BLaER1 treated with 17β-estradiol and CSF1 and Interleukin-3, amounts not matched to agents 10 nM and 100 nM (cell line): ENCODE results near the gene MGAT1.

Source experiments
- H3K27ac ChIP-seq, 11 experiments: shearing (Covaris generic); formaldehyde crosslinking; 2 replicates each; pipeline ENCODE4 v1.8.1; 2022
- H3K27me3 ChIP-seq, 11 experiments: shearing (Covaris generic); formaldehyde crosslinking; 2 replicates each; pipeline ENCODE4 v1.8.1; 2022
- H3K36me3 ChIP-seq, 11 experiments: shearing (Covaris generic); formaldehyde crosslinking; 2 replicates each; pipeline ENCODE4 v1.8.1; 2022
- H3K4me1 ChIP-seq, 10 experiments: shearing (Covaris generic); formaldehyde crosslinking; 2 replicates each; pipeline ENCODE4 v1.8.1; 2022
- H3K4me2 ChIP-seq, 11 experiments: shearing (Covaris generic); formaldehyde crosslinking; 2 replicates each; pipeline ENCODE4 v1.8.1; 2022
- H3K4me3 ChIP-seq, 10 experiments: shearing (Covaris generic); formaldehyde crosslinking; 2 replicates each; pipeline ENCODE4 v1.8.1; 2022
- H3K9ac ChIP-seq, 11 experiments: shearing (Covaris generic); formaldehyde crosslinking; 2 replicates each; pipeline ENCODE4 v1.8.1; 2022
- H3K9me3 ChIP-seq, 11 experiments: shearing (Covaris generic); formaldehyde crosslinking; replicated peaks in 1 of 11; 2 replicates each; pipeline ENCODE4 v1.8.1; 2022
- H4K20me1 ChIP-seq, 11 experiments: shearing (Covaris generic); formaldehyde crosslinking; 2 replicates each; pipeline ENCODE4 v1.8.1; 2022
- Cebpa-rat ChIP-seq, 11 experiments: shearing (Covaris generic); IDR thresholded peaks; 2 replicates each; pipeline ENCODE4 v1.8.1; 2022

Gene MGAT1

GRCh38 chr5:180802325-180803180 lies at the start of gene MGAT1:
Gene MGAT1 (minus strand): TSS chr5:180802806. CDS start chr5:180792971, 9,835 bp downstream.
- Histone ChIP-seq H3K27me3 (no peaks in the 10 kb centered on the region), H4K20me1 (peaks cover 45 to 74% (median 50%) of the 10 kb centered on the region in 11 experiments), H3K4me3 (peak within 1 kb of the TSS; percentile 88 to 96 (median 94)), H3K9ac (peak within 1 kb of the TSS; percentile 97 to 100 (median 99)), H3K4me1 (peaks cover 73 to 89% (median 82%) of the 10 kb centered on the region in 10 experiments), H3K36me3 (peaks cover 24 to 63% (median 38%) of the 10 kb centered on the region in 11 experiments; a peak in 21 of 22 replicates), H3K9me3 (no peaks in the 10 kb centered on the region), H3K27ac (peak within 1 kb of the TSS; percentile 91 to 100 (median 99)), H3K4me2 (peak within 1 kb of the TSS; percentile 92 to 99 (median 98))
- TF ChIP-seq Cebpa-rat (IDR thresholded peaks at IDR 0.05), result peak in 9 of 11 experiments; percentile 23 to 87 (median 76); a peak in 14 of 22 replicates

DNA sequence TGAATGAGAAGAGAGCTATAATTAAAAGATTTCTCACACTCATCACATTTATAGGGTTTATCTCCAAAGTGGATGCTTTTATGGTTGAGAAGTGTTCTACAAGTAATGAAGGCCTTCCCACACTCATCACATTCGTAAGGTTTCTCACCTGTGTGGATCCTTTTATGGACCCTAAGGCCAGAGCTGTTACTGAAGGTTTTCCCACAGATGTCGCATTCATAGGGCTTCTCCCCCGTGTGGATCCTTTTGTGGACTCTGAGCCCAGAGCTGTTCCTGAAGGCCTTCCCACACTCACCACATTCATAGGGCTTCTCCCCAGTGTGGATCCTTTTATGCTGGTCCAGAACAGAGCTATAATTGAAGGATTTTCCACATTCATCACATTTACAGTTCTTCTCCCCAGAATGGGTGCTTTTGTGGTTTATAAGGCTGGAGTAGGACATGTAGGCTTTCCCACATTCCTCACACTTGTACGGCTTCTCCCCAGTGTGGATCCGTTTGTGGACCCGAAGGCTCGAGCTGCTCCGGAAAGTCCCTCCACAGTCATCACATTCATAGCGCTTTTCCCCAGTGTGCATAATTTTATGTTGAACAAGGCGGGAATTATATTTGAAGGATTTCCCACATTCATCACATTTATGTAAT lies 48.0 kb upstream of the MGAT1 start:
- H3K4me1 ChIP-seq, result peaks cover 0 to 14% (median 0%) of the 10 kb centered on the region in 10 experiments; a peak in 2 of 20 replicates
- H3K4me2 ChIP-seq, result no peak overlapping the region
- H3K9me3 ChIP-seq, result peaks cover 43 to 69% (median 49%) of the 10 kb centered on the region in 11 experiments
- H3K27me3 ChIP-seq, result no peaks in the 10 kb centered on the region; a peak in 1 of 22 replicates
- H3K36me3 ChIP-seq, result peaks cover 53 to 87% (median 75%) of the 10 kb centered on the region in 11 experiments
- TF ChIP-seq Cebpa-rat (IDR thresholded peaks at IDR 0.05), result no peak
- peak overlapping the region; percentile 7 to 56 (median 34); a peak in 15 of 20 replicates for H3K4me3 ChIP-seq
- no peak overlapping the region for H3K9ac ChIP-seq
- H4K20me1 ChIP-seq, result no peaks in the 10 kb centered on the region
- H3K27ac ChIP-seq, result no peak overlapping the region

DNA sequence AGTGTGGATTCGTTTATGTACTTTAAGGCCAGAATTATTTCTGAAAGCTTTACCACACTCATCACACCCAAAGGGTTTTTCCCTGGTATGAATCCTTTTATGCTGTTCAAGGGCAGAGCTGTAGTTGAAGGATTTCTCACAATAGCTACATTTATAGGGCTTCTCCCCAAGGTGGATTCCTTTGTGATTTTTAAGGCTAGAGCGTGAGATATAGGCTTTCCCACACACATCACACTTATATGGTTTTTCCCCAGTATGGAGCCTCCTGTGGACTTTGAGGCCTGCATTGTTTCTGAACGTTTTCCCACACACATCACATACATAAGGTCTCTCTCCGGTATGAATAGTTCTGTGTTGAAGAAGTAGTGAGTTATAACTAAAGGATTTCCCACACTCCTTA lies 47.2 kb upstream of the MGAT1 start:
- H3K4me3 ChIP-seq, result peak overlapping the region in 9 of 10 experiments; percentile 12 to 56 (median 35); a peak in 9 of 20 replicates

GRCh38 chr5:180848878-180849277 lies 46.3 kb upstream of the MGAT1 start:
- Histone ChIP-seq H3K9ac (no peak overlapping the region), H3K27ac (no peak overlapping the region), H3K4me3 (0 out of 20 replicates have a peak overlapping the region, but pooled peaks of 1 of the 10 experiments have one; percentile 22), H3K9me3 (peaks cover 43 to 69% (median 49%) of the 10 kb centered on the region in 11 experiments), H3K4me1 (peaks cover 0 to 14% (median 0%) of the 10 kb centered on the region in 10 experiments; a peak in 2 of 20 replicates), H3K4me2 (no peak overlapping the region), H3K27me3 (no peaks in the 10 kb centered on the region; a peak in 1 of 22 replicates), H4K20me1 (no peaks in the 10 kb centered on the region), H3K36me3 (peaks cover 48 to 79% (median 64%) of the 10 kb centered on the region in 11 experiments)
- no peak for TF ChIP-seq Cebpa-rat (IDR thresholded peaks at IDR 0.05)

More for the DNA sequence above, 47.2 kb upstream of the MGAT1 start:
- Histone ChIP-seq H3K27ac (no peak overlapping the region), H3K9me3 (peaks cover 43 to 69% (median 49%) of the 10 kb centered on the region in 11 experiments), H3K4me2 (no peak overlapping the region), H3K36me3 (peaks cover 53 to 83% (median 69%) of the 10 kb centered on the region in 11 experiments), H3K4me1 (peaks cover 0 to 14% (median 0%) of the 10 kb centered on the region in 10 experiments; a peak in 2 of 20 replicates), H4K20me1 (no peaks in the 10 kb centered on the region), H3K27me3 (no peaks in the 10 kb centered on the region; a peak in 1 of 22 replicates), H3K9ac (no peak overlapping the region)
- TF ChIP-seq Cebpa-rat (IDR thresholded peaks at IDR 0.05), result no peak

DNA sequence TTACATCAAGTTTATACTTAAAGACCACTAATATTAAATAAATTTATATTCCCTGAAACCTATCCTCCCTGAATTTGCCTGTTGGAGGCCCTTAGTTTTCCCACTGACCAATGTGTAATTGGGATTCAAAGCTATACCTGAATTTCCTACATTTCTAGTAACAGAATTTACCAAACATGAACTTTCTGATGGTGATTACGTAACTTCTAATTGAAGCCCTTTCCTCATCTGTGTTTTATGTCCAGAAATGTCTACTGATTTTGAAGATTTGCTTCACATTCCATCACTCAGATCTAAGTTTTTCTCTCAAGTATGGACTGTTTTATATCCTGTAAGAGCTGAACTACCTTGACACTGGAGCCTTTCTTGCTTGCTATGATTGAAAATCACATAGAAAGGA lies 45.7 kb upstream of the MGAT1 start:
- H3K27ac ChIP-seq, result no peak overlapping the region
- H3K4me1 ChIP-seq, result peaks cover 0 to 8% (median 0%) of the 10 kb centered on the region in 10 experiments; a peak in 2 of 20 replicates
- no peak overlapping the region for H3K9ac ChIP-seq
- no peak overlapping the region for H3K4me2 ChIP-seq
- peaks cover 48 to 79% (median 63%) of the 10 kb centered on the region in 11 experiments for H3K36me3 ChIP-seq
- H4K20me1 ChIP-seq, result no peaks in the 10 kb centered on the region
- 0 out of 20 replicates have a peak overlapping the region, but pooled peaks of 1 of the 10 experiments have one; percentile 22 for H3K4me3 ChIP-seq
- peak in 2 of 11 experiments; percentile 53 to 63; a peak in 5 of 22 replicates for TF ChIP-seq Cebpa-rat (IDR thresholded peaks at IDR 0.05)
- H3K9me3 ChIP-seq, result peaks cover 43 to 69% (median 49%) of the 10 kb centered on the region in 11 experiments
- H3K27me3 ChIP-seq, result no peaks in the 10 kb centered on the region; a peak in 1 of 22 replicates

DNA sequence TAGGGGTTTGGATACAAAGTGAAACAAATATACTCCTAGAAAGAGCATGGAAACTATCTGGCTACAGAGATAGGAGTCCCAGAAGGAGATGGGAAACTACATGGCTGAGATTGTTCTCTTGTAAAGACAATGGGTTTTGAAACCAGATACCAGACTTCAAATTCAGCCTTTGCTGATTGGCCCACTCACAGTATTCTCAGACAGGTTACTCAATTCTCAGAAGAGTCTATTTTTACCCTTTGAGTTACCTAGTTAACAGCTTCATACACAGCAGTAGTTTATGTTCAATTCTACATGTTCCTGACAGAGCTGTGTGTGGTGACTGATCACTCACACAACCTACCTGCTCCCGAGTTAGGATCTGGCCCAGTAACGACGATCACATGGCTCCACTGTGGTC lies 44.4 kb upstream of the MGAT1 start:
- Histone ChIP-seq H4K20me1 (no peaks in the 10 kb centered on the region), H3K27me3 (no peaks in the 10 kb centered on the region; a peak in 1 of 22 replicates), H3K9ac (no peak overlapping the region), H3K36me3 (peaks cover 44 to 68% (median 51%) of the 10 kb centered on the region in 11 experiments), H3K9me3 (peaks cover 42 to 68% (median 49%) of the 10 kb centered on the region in 11 experiments), H3K4me2 (no peak overlapping the region), H3K4me3 (no peak overlapping the region), H3K27ac (no peak overlapping the region), H3K4me1 (no peaks in the 10 kb centered on the region)
- TF ChIP-seq Cebpa-rat (IDR thresholded peaks at IDR 0.05), result no peak

DNA sequence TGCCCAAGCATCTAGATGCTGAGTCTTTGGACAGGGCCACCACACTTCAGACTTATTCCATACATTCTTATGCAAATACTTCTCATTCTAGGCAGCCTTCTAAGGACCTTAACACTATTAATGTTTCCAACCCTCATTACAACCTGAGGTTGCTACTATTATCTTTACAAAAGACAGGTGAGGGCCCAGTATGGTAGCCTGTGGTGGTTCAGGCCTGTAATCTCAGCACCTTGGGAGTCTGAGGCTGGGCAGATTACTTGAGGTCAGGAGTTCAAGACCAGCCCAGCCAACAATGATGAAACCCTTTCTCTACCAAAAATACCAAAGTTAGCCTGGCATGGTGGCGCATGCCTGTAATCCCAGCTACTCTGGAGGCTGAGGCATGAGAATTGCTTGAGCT lies 42.3 kb upstream of the MGAT1 start:
- H3K36me3 ChIP-seq, result peaks cover 22 to 46% (median 29%) of the 10 kb centered on the region in 11 experiments
- H3K4me1 ChIP-seq, result no peaks in the 10 kb centered on the region
- TF ChIP-seq Cebpa-rat (IDR thresholded peaks at IDR 0.05), result no peak
- peaks cover 26 to 51% (median 33%) of the 10 kb centered on the region in 11 experiments for H3K9me3 ChIP-seq
- H4K20me1 ChIP-seq, result no peaks in the 10 kb centered on the region
- H3K9ac ChIP-seq, result no peak overlapping the region
- no peaks in the 10 kb centered on the region for H3K27me3 ChIP-seq
- H3K4me2 ChIP-seq, result no peak overlapping the region
- H3K4me3 ChIP-seq, result no peak overlapping the region
- H3K27ac ChIP-seq, result no peak overlapping the region

- Histone ChIP-seq H4K20me1 (no peaks in the 10 kb centered on the region), H3K4me3 (no peak overlapping the region), H3K4me1 (no peaks in the 10 kb centered on the region), H3K4me2 (no peak overlapping the region), H3K27me3 (no peaks in the 10 kb centered on the region), H3K9ac (no peak overlapping the region), H3K9me3 (peaks cover 21 to 47% (median 29%) of the 10 kb centered on the region in 11 experiments), H3K36me3 (peaks cover 18 to 42% (median 25%) of the 10 kb centered on the region in 11 experiments), H3K27ac (no peak overlapping the region)
- no peak for TF ChIP-seq Cebpa-rat (IDR thresholded peaks at IDR 0.05)
Measured at GRCh38 chr5:180844432-180844831, 41.8 kb upstream of the MGAT1 start.
